HepG2 (cell line): ENCODE data around the gene SMIM11. TPM values are rescaled to one million over a fixed set of nuclear protein-coding genes. Genes with fewer than 3 reads are reported as not detected.

ENCODE experiments used
- ETV5 ChIP-seq: IDR thresholded peaks from 2 replicates; pipeline ENCODE4 v1.6.1; 2018; ENCODE audit warnings: missing biosample characterization, missing genetic modification reagents, inconsistent platforms, borderline replicate concordance
- GFI1 ChIP-seq: sonication (generic); formaldehyde crosslinking; IDR thresholded peaks from 2 replicates; pipeline ENCODE4 v1.5.0; 2020; ENCODE audit warnings: missing genetic modification reagents, mild to moderate bottlenecking, borderline replicate concordance
- JARID2 ChIP-seq: sonication (generic); formaldehyde crosslinking; IDR thresholded peaks from 2 replicates; pipeline ENCODE4 v1.8.1; 2023; ENCODE audit warnings: missing genetic modification reagents, inconsistent platforms; ENCODE audit not compliant: insufficient replicate concordance
- KAT8 ChIP-seq: IDR thresholded peaks from 2 replicates; pipeline ENCODE4 v1.6.1; 2016; ENCODE audit warnings: missing genetic modification reagents, missing compliant biosample characterization
- MYC ChIP-seq: sonication (generic); formaldehyde crosslinking; IDR thresholded peaks from 2 replicates; pipeline ENCODE4 v1.9.0; 2021; ENCODE audit warnings: missing genetic modification reagents, borderline replicate concordance
- ONECUT2 ChIP-seq: sonication (generic); formaldehyde crosslinking; IDR thresholded peaks from 2 replicates; pipeline ENCODE4 v1.4.0; 2020; ENCODE audit warnings: missing genetic modification reagents
- PLRG1 ChIP-seq: fragments of 450-650 bp; conservative IDR thresholded peaks from 2 replicates; pipeline ENCODE4 v1.6.1; 2016
- TCF12 ChIP-seq, 2 experiments: fragments of 450-650 bp in 1 of 2; sonication (generic) in 1 of 2; formaldehyde crosslinking in 1 of 2; IDR thresholded peaks; 2 replicates each; pipeline versions ENCODE4 v1.6.1 to v1.8.0; 2017 to 2022; ENCODE audit warnings: antibody characterized with exemption in 1 of 2, mild to moderate bottlenecking in 1 of 2, missing genetic modification reagents in 1 of 2, moderate library complexity in 1 of 2
- TEAD3 ChIP-seq: optimal IDR thresholded peaks from 2 replicates; pipeline ENCODE3; 2016; ENCODE audit warnings: borderline replicate concordance
- ZBTB21 ChIP-seq: sonication (generic); formaldehyde crosslinking; IDR thresholded peaks from 2 replicates; pipeline ENCODE4 v1.4.0; 2020; ENCODE audit warnings: missing genetic modification reagents
- ZNF256 ChIP-seq: sonication (generic); formaldehyde crosslinking; conservative IDR thresholded peaks from 2 replicates; pipeline ENCODE4 v1.4.0; 2020; ENCODE audit warnings: missing genetic modification reagents
- ZNF263 ChIP-seq: sonication (generic); formaldehyde crosslinking; IDR thresholded peaks from 2 replicates; pipeline ENCODE4 v1.4.0; 2020; ENCODE audit warnings: missing genetic modification reagents
- ZNF292 ChIP-seq: sonication (generic); formaldehyde crosslinking; IDR thresholded peaks from 2 replicates; pipeline ENCODE4 v1.8.1; 2022; ENCODE audit warnings: mild to moderate bottlenecking, low read depth, missing genetic modification reagents, borderline replicate concordance
- ZNF367 ChIP-seq: sonication (generic); formaldehyde crosslinking; IDR thresholded peaks from 2 replicates; pipeline ENCODE4 v1.4.0; 2020; ENCODE audit warnings: missing genetic modification reagents, borderline replicate concordance
- ZNF7 ChIP-seq: IDR thresholded peaks from 2 replicates; pipeline ENCODE4 v1.6.1; 2016; ENCODE audit warnings: missing biosample characterization, missing genetic modification reagents
- ZNF782 ChIP-seq: sonication (generic); formaldehyde crosslinking; IDR thresholded peaks from 2 replicates; pipeline ENCODE4 v1.4.0; 2020; ENCODE audit warnings: missing genetic modification reagents, mild to moderate bottlenecking, borderline replicate concordance
- ZSCAN25 ChIP-seq: sonication (generic); formaldehyde crosslinking; IDR thresholded peaks from 2 replicates; pipeline ENCODE4 v1.8.0; 2022; ENCODE audit warnings: mild to moderate bottlenecking, missing genetic modification reagents
- polyA plus RNA-seq, 8 experiments: library from polyadenylated mRNA; depleted of rRNA in 3 of 8; stranded (reverse) in 7 of 8; unstranded in 1 of 8; fragments of >200 nt; fragmentation: Illumina TruSeq in 4 of 8; extraction: Trizol in 4 of 8; gene quantifications; 2 replicates each; pipeline versions ENCODE4 v1.2.1 to v1.2.3, GENCODE V29; 2011 to 2016; ENCODE audit warnings: low read depth in 4 of 8, missing spikeins in 1 of 8, mixed read lengths in 1 of 8; ENCODE audit not compliant: insufficient read depth in 1 of 8
- total RNA-seq, 5 experiments: library from RNA; depleted of rRNA; stranded (reverse); fragments of >200 nt; fragmentation: Illumina TruSeq; extraction: Trizol; gene quantifications; 2 replicates each; pipeline ENCODE4 v1.2.3, GENCODE V29; 2016; ENCODE audit warnings: low read depth in 1 of 5
- TF ChIP-seq, protein P1 (sequence below): sonication (generic); formaldehyde crosslinking; IDR thresholded peaks from 2 replicates; pipeline ENCODE4 v1.8.0; 2022; ENCODE audit warnings: mild to moderate bottlenecking, missing genetic modification reagents, borderline replicate concordance
- TF ChIP-seq, protein P2 (sequence below): fragments of 450-650 bp; IDR thresholded peaks from 2 replicates; pipeline ENCODE4 v1.6.1; 2016
- TF ChIP-seq, protein P3 (sequence below): IDR thresholded peaks from 2 replicates; pipeline ENCODE4 v1.6.1; 2018; ENCODE audit warnings: missing genetic modification reagents, mild to moderate bottlenecking, missing compliant biosample characterization
- TF ChIP-seq, protein P4 (sequence below): sonication (generic); formaldehyde crosslinking; conservative IDR thresholded peaks from 2 replicates; pipeline ENCODE4 v1.8.0; 2022; ENCODE audit warnings: mild to moderate bottlenecking, moderate library complexity, missing genetic modification reagents
- TF ChIP-seq, protein P5 (sequence below): sonication (generic); formaldehyde crosslinking; IDR thresholded peaks from 2 replicates; pipeline ENCODE4 v1.4.0; 2020; ENCODE audit warnings: missing genetic modification reagents
- TF ChIP-seq, protein P6 (sequence below): sonication (generic); formaldehyde crosslinking; IDR thresholded peaks from 2 replicates; pipeline ENCODE4 v1.5.0; 2020; ENCODE audit warnings: missing genetic modification reagents, mild to moderate bottlenecking, borderline replicate concordance

SMIM11 gene
- total and polyA plus RNA-seq, 2 of the 13 experiments (the other 11 are each of a cell fraction or from before 2014, with no cell fraction given), result 6.4 to 18.9 TPM

DNA sequence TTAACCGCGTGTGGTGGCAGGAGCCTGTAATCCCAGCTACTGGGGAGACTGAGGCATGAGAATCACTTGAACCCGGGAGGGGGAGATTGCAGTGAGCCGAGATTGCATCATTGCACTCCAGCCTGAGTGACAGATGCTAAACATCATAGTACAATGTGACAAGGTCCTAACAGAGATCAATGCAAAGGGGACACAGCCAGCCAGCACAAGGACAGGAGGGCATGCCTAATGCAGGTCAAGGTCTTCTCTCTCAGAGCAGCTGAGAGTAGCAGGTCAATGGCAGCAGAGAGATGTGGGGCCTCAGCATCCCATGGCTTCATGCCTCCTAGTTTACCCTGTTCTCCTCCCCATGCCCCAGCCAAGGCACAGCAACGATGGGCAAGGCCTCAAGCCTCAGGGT lies 3.0 kb upstream of the SMIM11 start (continued):
- TF ChIP-seq, protein P1, sequence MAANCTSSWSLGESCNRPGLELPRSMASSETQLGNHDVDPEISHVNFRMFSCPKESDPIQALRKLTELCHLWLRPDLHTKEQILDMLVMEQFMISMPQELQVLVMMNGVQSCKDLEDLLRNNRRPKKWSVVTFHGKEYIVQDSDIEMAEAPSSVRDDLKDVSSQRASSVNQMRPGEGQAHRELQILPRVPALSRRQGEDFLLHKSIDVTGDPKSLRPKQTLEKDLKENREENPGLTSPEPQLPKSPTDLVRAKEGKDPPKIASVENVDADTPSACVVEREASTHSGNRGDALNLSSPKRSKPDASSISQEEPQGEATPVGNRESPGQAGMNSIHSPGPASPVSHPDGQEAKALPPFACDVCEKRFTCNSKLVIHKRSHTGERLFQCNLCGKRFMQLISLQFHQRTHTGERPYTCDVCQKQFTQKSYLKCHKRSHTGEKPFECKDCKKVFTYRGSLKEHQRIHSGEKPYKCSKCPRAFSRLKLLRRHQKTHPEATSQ, result no peak
- TF ChIP-seq ZNF367 (CRISPR knock-in tag), result no peak
- TF ChIP-seq ZNF292, result peak; percentile 95; the same call in 1 of the 2 replicates
- TF ChIP-seq ZSCAN25 (CRISPR knock-in tag), result no peak; the same call in 1 of the 2 replicates
- TF ChIP-seq GFI1, result no peak
- TF ChIP-seq, protein P2, sequence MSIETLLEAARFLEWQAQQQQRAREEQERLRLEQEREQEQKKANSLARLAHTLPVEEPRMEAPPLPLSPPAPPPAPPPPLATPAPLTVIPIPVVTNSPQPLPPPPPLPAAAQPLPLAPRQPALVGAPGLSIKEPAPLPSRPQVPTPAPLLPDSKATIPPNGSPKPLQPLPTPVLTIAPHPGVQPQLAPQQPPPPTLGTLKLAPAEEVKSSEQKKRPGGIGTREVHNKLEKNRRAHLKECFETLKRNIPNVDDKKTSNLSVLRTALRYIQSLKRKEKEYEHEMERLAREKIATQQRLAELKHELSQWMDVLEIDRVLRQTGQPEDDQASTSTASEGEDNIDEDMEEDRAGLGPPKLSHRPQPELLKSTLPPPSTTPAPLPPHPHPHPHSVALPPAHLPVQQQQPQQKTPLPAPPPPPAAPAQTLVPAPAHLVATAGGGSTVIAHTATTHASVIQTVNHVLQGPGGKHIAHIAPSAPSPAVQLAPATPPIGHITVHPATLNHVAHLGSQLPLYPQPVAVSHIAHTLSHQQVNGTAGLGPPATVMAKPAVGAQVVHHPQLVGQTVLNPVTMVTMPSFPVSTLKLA, result no peak
- TF ChIP-seq, protein P3, sequence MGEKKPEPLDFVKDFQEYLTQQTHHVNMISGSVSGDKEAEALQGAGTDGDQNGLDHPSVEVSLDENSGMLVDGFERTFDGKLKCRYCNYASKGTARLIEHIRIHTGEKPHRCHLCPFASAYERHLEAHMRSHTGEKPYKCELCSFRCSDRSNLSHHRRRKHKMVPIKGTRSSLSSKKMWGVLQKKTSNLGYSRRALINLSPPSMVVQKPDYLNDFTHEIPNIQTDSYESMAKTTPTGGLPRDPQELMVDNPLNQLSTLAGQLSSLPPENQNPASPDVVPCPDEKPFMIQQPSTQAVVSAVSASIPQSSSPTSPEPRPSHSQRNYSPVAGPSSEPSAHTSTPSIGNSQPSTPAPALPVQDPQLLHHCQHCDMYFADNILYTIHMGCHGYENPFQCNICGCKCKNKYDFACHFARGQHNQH, result peak; percentile 39; the same call in 1 of the 2 replicates
- no peak for TF ChIP-seq ZNF263
- 0 out of 2 replicates have a peak, but pooled peaks have one; percentile 26 for TF ChIP-seq ZBTB21 (CRISPR knock-in tag)
- peak; percentile 20; the same call in 1 of the 2 replicates for TF ChIP-seq ETV5 (CRISPR knock-in tag)
- no peak for TF ChIP-seq JARID2 (CRISPR knock-in tag)
- TF ChIP-seq ZNF256 (CRISPR knock-in tag), result no peak
- TF ChIP-seq KAT8 (CRISPR knock-in tag), result peak; percentile 56; the same call in 1 of the 2 replicates
- no peak for TF ChIP-seq MYC (CRISPR knock-in tag)
- TF ChIP-seq, protein P4, sequence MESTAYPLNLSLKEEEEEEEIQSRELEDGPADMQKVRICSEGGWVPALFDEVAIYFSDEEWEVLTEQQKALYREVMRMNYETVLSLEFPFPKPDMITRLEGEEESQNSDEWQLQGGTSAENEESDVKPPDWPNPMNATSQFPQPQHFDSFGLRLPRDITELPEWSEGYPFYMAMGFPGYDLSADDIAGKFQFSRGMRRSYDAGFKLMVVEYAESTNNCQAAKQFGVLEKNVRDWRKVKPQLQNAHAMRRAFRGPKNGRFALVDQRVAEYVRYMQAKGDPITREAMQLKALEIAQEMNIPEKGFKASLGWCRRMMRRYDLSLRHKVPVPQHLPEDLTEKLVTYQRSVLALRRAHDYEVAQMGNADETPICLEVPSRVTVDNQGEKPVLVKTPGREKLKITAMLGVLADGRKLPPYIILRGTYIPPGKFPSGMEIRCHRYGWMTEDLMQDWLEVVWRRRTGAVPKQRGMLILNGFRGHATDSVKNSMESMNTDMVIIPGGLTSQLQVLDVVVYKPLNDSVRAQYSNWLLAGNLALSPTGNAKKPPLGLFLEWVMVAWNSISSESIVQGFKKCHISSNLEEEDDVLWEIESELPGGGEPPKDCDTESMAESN (CRISPR knock-in tag), result peak; percentile 85
- TF ChIP-seq, protein P5, sequence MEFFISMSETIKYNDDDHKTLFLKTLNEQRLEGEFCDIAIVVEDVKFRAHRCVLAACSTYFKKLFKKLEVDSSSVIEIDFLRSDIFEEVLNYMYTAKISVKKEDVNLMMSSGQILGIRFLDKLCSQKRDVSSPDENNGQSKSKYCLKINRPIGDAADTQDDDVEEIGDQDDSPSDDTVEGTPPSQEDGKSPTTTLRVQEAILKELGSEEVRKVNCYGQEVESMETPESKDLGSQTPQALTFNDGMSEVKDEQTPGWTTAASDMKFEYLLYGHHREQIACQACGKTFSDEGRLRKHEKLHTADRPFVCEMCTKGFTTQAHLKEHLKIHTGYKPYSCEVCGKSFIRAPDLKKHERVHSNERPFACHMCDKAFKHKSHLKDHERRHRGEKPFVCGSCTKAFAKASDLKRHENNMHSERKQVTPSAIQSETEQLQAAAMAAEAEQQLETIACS (CRISPR knock-in tag), result no peak
- TF ChIP-seq, protein P6, sequence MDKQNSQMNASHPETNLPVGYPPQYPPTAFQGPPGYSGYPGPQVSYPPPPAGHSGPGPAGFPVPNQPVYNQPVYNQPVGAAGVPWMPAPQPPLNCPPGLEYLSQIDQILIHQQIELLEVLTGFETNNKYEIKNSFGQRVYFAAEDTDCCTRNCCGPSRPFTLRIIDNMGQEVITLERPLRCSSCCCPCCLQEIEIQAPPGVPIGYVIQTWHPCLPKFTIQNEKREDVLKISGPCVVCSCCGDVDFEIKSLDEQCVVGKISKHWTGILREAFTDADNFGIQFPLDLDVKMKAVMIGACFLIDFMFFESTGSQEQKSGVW (CRISPR knock-in tag), result no peak
- no peak for TF ChIP-seq TCF12 (IDR thresholded peaks at IDR 0.05)
- no peak for TF ChIP-seq TCF12 (CRISPR knock-in tag; IDR thresholded peaks at IDR 0.05)
- TF ChIP-seq ONECUT2 (CRISPR knock-in tag), result peak; percentile 86
- TF ChIP-seq ZNF7, result 0 out of 2 replicates have a peak, but pooled peaks have one; percentile 9
- TF ChIP-seq PLRG1, result no peak
- peak; percentile 85 for TF ChIP-seq TEAD3 (CRISPR knock-in tag)
- TF ChIP-seq ZNF782 (CRISPR knock-in tag), result no peak
